ENCODE results near the gene CALHM2.

Gene CALHM2

DNA sequence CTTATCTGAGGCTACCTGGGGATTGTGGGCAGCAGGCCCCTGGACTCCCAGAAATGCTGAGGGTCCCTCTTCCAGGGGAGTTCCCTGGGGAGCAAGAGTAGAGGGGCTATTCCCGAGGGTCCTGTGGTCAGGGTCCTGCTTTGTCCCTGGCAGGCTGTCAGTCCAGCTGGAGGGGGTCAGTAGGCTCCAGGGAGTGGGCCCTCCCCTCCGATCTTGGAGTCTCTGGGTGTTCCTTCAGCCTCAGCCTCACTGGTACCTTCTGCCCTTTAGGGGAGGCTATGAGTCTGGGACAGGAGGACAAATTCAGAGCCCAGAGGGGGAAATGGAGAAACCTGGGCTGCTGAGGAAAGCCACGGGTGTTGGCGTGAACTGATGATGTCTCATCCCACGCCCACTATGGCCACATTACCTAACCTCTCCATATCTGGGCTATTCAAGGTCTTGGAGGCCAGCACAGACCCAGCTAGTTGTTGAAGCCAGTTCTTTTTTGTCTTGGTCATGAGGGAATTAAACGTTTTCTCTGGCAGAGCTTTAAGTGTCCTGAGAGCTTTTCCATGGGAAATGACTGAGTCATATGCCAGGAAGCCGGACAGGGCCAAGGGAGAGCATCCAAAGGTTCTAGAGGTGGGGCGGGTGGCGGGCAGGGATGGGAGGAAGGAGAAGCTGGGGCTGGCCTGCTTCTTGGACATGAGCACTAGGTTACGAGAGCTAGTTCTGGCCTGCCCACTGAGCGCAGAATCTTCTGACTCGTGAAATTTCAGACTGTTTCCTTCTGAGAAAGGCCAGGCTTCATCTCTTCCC is 6.2 kb downstream of the CALHM2 start:
- DNase-seq (ENCODE audit: low spot score): no peak
- in situ Hi-C loops (cut with MboI; ENCODE audit: low sequenced_read_pairs, unreplicated experiment): no loop called here
- TF ChIP-seq CTCF (IDR thresholded peaks at IDR 0.05; ENCODE audit: borderline replicate concordance, control extremely low read depth, extremely low read depth, insufficient read depth, missing control alignments): no peak

GRCh38 chr10:103445366-103445765 is 6.8 kb downstream of the CALHM2 start:
- no peak for TF ChIP-seq CTCF (IDR thresholded peaks at IDR 0.05; ENCODE audit: borderline replicate concordance, control extremely low read depth, extremely low read depth, insufficient read depth, missing control alignments)
- DNase-seq (ENCODE audit: low spot score): no peak
- in situ Hi-C loops (cut with MboI; ENCODE audit: low sequenced_read_pairs, unreplicated experiment): no loop called here

DNA sequence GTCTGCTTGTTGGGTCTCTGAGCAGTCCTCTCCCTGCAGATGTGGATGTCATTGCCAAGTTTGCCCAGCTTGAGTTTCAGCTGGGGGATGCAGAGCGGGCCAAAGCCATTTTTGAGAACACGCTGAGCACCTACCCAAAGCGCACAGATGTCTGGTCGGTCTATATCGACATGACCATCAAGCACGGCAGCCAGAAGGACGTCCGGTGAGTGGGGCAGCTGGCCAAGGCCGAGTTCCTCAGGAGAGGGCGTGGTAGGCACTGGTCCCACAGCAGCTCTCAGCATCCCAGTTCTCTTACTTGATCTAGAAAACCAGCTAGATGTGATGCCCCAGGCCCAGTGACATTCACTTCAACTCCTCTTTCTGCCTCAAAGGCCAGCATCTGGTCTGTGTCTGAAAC is 7.7 kb downstream of the CALHM2 start:
- no peak for TF ChIP-seq CTCF (IDR thresholded peaks at IDR 0.05; ENCODE audit: borderline replicate concordance, control extremely low read depth, extremely low read depth, insufficient read depth, missing control alignments)
- in situ Hi-C loops (cut with MboI; ENCODE audit: low sequenced_read_pairs, unreplicated experiment): no loop called here

DNA sequence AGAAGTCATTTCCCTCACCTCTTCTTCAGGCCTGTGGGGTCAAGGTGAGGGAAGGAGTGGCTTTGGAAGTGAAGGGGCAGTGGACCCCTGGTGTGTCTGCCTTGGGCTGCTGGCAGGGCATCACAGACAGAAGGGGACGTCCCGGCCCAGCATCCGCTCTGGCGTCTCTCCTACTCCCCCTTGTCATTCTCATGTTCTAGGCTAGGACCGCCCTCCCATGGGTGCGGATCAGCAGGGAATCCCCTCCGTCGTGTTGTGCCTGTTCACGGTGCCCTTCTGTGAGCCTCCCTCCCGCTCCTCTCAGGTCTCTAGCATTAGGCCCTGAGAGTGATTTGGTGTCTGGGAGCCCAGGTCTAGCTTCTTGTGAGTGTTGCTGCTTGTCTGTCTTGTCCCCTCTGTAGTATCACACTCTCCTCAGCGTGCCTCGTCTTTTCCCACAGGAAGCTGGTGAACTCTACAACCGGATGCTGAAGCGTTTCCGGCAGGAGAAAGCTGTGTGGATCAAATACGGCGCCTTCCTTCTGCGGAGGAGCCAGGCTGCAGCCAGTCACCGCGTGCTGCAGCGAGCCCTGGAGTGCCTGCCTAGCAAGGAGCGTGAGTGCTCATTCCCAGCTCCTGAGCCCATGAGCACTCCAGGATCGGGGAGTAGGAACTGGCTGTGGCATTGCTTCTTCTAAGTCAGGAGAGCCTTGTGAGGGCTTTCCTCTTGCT is 8.5 kb downstream of the CALHM2 start:
- in situ Hi-C loops (cut with MboI; ENCODE audit: low sequenced_read_pairs, unreplicated experiment): no loop called here
- DNase-seq (ENCODE audit: low spot score): no peak
- no peak for TF ChIP-seq CTCF (IDR thresholded peaks at IDR 0.05; ENCODE audit: borderline replicate concordance, control extremely low read depth, extremely low read depth, insufficient read depth, missing control alignments)

More for the DNA sequence above, 7.7 kb downstream of the CALHM2 start:
- DNase-seq (ENCODE audit: low spot score): no peak

GRCh38 chr10:103442031-103442461 is 10.1 kb downstream of the CALHM2 start:
- in situ Hi-C loops (cut with MboI; ENCODE audit: low sequenced_read_pairs, unreplicated experiment): no loop called here
- TF ChIP-seq CTCF (IDR thresholded peaks at IDR 0.05; ENCODE audit: borderline replicate concordance, control extremely low read depth, extremely low read depth, insufficient read depth, missing control alignments): no peak
- DNase-seq (ENCODE audit: low spot score): no peak

GRCh38 chr10:103441611-103442010 is 10.6 kb downstream of the CALHM2 start:
- DNase-seq (ENCODE audit: low spot score): no peak
- TF ChIP-seq CTCF (IDR thresholded peaks at IDR 0.05; ENCODE audit: borderline replicate concordance, control extremely low read depth, extremely low read depth, insufficient read depth, missing control alignments): no peak
- in situ Hi-C loops (cut with MboI; ENCODE audit: low sequenced_read_pairs, unreplicated experiment): no loop called here

All from GM13976 (cell line).